ENCODE results near the gene CYP4F3.
"Not testable (repeated sequence)": the region's sequence is repeated elsewhere in the genome, so short reads cannot be mapped to it uniquely, and the experiment has no call there.

Gene CYP4F3, protein sequence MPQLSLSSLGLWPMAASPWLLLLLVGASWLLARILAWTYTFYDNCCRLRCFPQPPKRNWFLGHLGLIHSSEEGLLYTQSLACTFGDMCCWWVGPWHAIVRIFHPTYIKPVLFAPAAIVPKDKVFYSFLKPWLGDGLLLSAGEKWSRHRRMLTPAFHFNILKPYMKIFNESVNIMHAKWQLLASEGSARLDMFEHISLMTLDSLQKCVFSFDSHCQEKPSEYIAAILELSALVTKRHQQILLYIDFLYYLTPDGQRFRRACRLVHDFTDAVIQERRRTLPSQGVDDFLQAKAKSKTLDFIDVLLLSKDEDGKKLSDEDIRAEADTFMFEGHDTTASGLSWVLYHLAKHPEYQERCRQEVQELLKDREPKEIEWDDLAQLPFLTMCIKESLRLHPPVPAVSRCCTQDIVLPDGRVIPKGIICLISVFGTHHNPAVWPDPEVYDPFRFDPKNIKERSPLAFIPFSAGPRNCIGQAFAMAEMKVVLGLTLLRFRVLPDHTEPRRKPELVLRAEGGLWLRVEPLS

GRCh38 chr19:15640294-15640903 is at the start of gene CYP4F3:
CYP4F3 (plus strand) TSS chr19:15640897; CDS start chr19:15641416, 519 bp downstream.
- no peak for DNase-seq

DNA sequence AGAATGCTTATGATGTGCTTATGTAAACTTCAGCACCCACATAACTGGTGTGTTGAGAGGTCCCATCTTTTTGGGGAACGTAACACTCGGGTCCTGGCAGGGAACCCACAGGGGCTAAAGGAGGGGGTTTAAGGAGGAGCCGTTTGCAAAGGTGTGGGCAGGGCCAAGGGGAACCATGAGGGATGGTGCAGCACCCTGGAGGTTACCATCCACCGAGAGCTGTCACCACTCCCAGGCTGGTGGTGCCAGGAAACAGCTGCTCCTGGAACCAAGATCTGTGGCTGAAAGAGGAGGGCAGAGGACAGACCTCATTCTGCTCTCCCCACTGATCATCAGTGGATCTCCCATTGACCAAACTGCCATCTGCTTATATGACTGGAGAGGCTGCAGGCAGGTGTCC is 48.9 kb upstream of the CYP4F3 start:
- DNase-seq = no peak

GRCh38 chr19:15592506-15592905 is 48.2 kb upstream of the CYP4F3 start:
- DNase-seq = not testable (repeated sequence)

- DNase-seq = not testable (repeated sequence)
These were observed 46.9 kb upstream of the CYP4F3 start for GRCh38 chr19:15593766-15594165.

DNA sequence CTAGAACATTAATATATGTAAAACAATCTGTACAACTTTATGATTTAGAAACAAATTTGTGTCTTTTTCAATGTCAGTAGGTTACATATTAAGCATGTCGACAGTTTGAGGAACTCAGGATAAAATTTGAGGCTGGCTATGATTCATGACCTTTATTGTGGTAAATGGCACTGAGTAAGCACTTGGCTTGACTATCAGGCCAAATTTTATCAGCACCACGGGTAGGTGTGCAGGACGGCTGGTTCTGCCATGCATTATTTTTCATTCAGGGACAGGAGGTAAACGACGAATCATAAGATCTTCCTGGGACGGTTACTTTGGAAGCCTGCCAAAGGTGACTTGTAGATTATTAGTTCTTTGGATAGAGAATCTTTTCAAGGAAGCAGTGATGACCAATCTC is 45.6 kb upstream of the CYP4F3 start:
- DNase-seq = no peak

GRCh38 chr19:15607978-15608925 is 32.4 kb upstream of the CYP4F3 start:
- not testable (repeated sequence) for DNase-seq

- DNase-seq = no peak
These were observed 31.4 kb upstream of the CYP4F3 start for GRCh38 chr19:15609261-15609660.

DNA sequence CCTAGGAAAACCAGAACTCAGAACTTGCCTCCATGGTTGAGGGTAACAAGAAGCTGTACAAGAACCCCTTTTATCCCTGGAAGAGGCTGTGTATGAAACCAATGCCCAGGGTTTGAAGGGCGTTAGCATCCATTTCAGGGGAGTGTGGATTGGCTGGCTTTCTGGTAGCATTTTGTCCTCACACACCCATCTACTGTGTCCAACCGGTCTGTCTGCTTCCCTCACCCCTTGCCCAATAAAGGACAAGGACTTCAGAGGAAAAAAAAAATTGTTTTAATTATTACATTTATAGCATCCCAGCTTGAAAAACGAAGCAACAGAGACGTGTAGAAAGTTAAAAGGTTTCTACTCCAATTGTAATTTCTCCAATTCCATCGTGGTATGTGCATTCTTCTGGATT is 28.4 kb upstream of the CYP4F3 start:
- DNase-seq = no peak

- DNase-seq = no peak
These were observed 27.4 kb upstream of the CYP4F3 start for GRCh38 chr19:15613338-15613737.

GRCh38 chr19:15614507-15615379 is 26.0 kb upstream of the CYP4F3 start, which contains the start of gene CYP4F8:
CYP4F8 (plus strand) TSS chr19:15615218; CDS start chr19:15615617, 399 bp downstream.
- DNase-seq = no peak

GRCh38 chr19:15615526-15615925 is 25.2 kb upstream of the CYP4F3 start:
- no peak for DNase-seq

- no peak for DNase-seq
These were observed 24.5 kb upstream of the CYP4F3 start for GRCh38 chr19:15616183-15616582.

DNA sequence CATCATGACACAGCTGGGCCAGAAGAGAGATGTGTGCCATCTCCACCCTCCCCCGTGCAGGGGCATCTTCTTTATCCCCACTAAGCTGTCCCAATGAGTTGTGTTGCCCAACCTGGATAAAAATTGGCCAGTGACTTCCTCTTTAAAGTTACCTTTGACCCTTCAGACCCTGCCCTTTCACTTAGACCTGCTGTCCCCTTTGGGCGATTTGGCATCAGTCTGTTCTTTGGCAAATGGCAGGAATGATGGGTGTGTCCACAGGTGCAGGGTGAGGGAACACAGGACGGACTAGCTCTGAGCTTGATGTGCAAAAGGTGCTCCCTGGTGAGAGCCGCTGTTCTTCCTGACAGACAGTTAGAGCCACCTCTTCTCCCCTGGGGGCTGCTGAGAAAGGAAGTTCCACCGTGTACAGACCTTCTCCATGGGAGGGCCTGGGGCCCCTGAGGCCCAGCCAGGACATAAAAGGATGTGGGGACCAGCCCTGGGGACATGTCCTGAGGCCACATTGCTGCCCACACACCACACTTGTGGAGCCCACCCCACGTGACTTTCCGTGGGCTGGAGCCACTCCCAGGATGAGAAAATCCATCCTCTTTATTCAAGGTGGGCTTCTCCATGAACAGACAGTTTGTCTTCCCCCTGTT is 23.9 kb upstream of the CYP4F3 start:
- DNase-seq = no peak

- DNase-seq = no peak
These were observed 22.4 kb upstream of the CYP4F3 start for GRCh38 chr19:15618321-15618720.

GRCh38 chr19:15621801-15622200 is 18.9 kb upstream of the CYP4F3 start:
- DNase-seq = no peak

GRCh38 chr19:15622991-15623390 is 17.7 kb upstream of the CYP4F3 start:
- no peak for DNase-seq

DNA sequence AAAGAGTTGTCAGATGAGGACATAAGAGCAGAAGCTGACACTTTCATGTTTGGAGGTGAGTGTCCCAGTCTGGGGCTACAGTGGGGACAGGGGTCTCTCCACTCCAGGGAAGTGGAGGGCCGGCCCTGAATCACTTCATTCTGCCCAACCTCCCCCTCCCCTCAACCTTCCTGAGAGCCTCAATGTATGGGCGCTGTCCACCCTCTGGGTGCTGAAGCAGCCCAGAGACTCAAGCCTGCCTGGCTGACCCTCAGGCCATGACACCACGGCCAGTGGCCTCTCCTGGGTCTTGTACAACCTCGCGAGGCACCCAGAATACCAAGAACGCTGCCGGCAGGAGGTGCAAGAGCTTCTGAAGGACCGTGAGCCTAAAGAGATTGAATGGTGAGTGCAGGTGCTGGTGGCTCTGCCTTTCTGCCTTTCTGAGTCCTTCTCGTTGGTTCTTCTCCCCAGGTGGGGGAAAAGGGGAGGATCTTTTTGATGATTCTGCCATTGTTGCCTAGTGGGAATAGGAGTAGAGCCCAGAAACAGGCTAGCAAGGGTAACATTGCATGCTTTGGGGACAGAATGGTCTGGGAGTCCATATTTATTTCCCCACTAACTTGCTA is 16.9 kb upstream of the CYP4F3 start:
- peak; percentile 43 for DNase-seq

GRCh38 chr19:15628236-15629002 is 12.3 kb upstream of the CYP4F3 start:
- DNase-seq = no peak

GRCh38 chr19:15629003-15629880 is 11.5 kb upstream of the CYP4F3 start:
- peak; percentile 79 for DNase-seq

Data from eye (tissue), 1 donor.